Coronary artery (tissue), 2 donors: Measurements from ENCODE around the gene CACNB1.

Source experiments
- DNase-seq: peaks from one replicate; pipeline ENCODE4 v3.0.0-alpha.2; 2017; ENCODE audit warnings: low spot score
- H3K27ac ChIP-seq, 2 donors: fragments of 200-600 bp; sonication (generic); one replicate each; pipeline ENCODE4 v1.5.1; 2016 to 2019
- H3K4me3 ChIP-seq: fragments of 200-600 bp; sonication (generic); 2 replicates; pipeline ENCODE4 v1.5.1; 2016; ENCODE audit warnings: mild to moderate bottlenecking, moderate library complexity
- TF ChIP-seq, protein P1 (sequence below): fragments of 200-600 bp; sonication (generic); IDR thresholded peaks from one replicate; pipeline ENCODE4 v1.5.1; 2019; ENCODE audit warnings: antibody characterized with exemption

CACNB1 gene

DNA sequence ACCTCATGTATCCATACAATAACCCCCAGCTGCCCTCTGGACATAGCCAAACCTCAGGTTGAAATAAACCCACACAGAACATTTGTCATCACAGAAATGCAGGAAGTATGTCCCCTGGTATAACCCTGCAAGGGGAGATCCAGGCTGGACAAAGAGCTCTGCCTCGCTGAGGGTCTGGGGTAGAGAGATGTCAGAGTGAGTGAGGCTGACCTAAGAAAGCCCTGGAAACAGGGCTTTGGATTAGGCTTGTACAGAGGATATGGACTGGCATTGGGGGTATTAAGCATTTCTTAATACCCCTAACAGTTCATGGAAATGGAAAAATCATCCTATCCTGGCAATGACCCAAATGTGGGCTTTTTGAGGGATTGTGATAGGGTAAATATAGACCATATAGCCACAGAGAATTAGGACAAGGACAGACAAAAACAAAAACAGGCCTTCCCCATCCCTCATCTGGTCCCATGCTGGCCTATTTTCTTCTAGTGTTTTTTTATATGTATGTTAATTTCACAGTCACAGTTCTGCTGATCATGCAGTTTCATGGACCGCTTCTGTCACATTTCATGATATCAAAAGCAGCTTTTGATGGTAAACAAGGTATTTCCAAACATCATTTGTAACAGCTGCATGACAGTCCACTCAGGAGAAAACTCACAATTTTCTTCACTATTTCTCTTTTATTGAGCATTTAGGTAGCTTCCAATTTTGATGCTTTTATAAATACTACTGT lies 72.2 kb downstream of the CACNB1 start:
- no peak overlapping the region for H3K4me3 ChIP-seq
- no peak overlapping the region for H3K27ac ChIP-seq
- no peak for DNase-seq
- TF ChIP-seq, protein P1, sequence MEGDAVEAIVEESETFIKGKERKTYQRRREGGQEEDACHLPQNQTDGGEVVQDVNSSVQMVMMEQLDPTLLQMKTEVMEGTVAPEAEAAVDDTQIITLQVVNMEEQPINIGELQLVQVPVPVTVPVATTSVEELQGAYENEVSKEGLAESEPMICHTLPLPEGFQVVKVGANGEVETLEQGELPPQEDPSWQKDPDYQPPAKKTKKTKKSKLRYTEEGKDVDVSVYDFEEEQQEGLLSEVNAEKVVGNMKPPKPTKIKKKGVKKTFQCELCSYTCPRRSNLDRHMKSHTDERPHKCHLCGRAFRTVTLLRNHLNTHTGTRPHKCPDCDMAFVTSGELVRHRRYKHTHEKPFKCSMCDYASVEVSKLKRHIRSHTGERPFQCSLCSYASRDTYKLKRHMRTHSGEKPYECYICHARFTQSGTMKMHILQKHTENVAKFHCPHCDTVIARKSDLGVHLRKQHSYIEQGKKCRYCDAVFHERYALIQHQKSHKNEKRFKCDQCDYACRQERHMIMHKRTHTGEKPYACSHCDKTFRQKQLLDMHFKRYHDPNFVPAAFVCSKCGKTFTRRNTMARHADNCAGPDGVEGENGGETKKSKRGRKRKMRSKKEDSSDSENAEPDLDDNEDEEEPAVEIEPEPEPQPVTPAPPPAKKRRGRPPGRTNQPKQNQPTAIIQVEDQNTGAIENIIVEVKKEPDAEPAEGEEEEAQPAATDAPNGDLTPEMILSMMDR, result no peak

DNA sequence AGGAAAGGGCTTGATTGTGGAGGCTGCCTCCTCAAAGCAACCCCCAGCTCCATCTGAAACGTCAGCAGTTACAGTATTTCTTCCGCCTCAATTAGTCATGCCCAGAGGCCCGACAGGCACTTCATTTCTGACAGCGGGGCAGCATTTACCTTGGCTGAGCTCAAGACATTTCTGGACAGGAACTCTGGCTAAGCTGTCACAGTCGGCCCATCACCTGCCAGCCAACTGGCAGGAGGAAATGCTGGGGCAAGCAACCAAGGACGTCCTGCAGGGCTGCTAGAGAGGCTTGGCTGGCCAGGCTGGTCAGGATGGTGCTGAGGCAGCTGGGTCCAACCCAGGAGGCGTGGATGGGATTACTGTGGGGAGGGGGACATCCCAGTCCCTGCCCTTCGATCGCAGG lies 73.8 kb downstream of the CACNB1 start:
- no peak for DNase-seq
- TF ChIP-seq, protein P1, result no peak
- H3K27ac ChIP-seq, result no peak overlapping the region
- no peak overlapping the region for H3K4me3 ChIP-seq
